ENCODE data around the gene BFSP2.

BFSP2 gene

GRCh38 chr3:133428552-133428951, 28.7 kb downstream of the BFSP2 start:
- no peak for TF ChIP-seq CTCF (IDR thresholded peaks at IDR 0.05; ENCODE audit: insufficient read depth, low read length, missing control alignments)
- CTCF ChIA-PET, result interaction anchor here (9.6 kb wide), 1 partner anchor 387 kb away, joined by 104 read pairs; no protein-coding TSS in a partner anchor
- POLR2A ChIA-PET, result no interaction called here

GRCh38 chr3:133429063-133429462, 29.2 kb downstream of the BFSP2 start:
- no peak for TF ChIP-seq CTCF (IDR thresholded peaks at IDR 0.05; ENCODE audit: insufficient read depth, low read length, missing control alignments)
- ChIA-PET POLR2A (no interaction called here), CTCF (no interaction called here)
- no peak for DNase-seq (ENCODE audit: low read depth, low spot score)
- no peak overlapping the region for H3K4me3 ChIP-seq (ENCODE audit: low read depth, low read length)

More at GRCh38 chr3:133428552-133428951, 28.7 kb downstream of the BFSP2 start:
- DNase-seq (ENCODE audit: low read depth, low spot score), result no peak
- H3K4me3 ChIP-seq (ENCODE audit: low read depth, low read length), result no peak overlapping the region

GRCh38 chr3:133439563-133439962, 39.7 kb downstream of the BFSP2 start:
- no peak overlapping the region for H3K4me3 ChIP-seq (ENCODE audit: low read depth, low read length)
- DNase-seq (ENCODE audit: low read depth, low spot score), result no peak
- no peak for TF ChIP-seq CTCF (IDR thresholded peaks at IDR 0.05; ENCODE audit: insufficient read depth, low read length, missing control alignments)
- POLR2A ChIA-PET, result no interaction called here
- CTCF ChIA-PET, result interaction anchor here (1.1 kb wide), 1 partner anchor 12 kb away, joined by 3 read pairs; no protein-coding TSS in a partner anchor

- ChIA-PET POLR2A (no interaction called here), CTCF (no interaction called here)
- H3K4me3 ChIP-seq (ENCODE audit: low read depth, low read length), result no peak overlapping the region
- no peak for TF ChIP-seq CTCF (IDR thresholded peaks at IDR 0.05; ENCODE audit: insufficient read depth, low read length, missing control alignments)
- no peak for DNase-seq (ENCODE audit: low read depth, low spot score)
These were observed 40.8 kb downstream of the BFSP2 start for GRCh38 chr3:133440652-133441051.

- no peak for DNase-seq (ENCODE audit: low read depth, low spot score)
- POLR2A ChIA-PET, result no interaction called here
- CTCF ChIA-PET, result interaction anchor here (1.7 kb wide), 1 partner anchor 715 kb away, joined by 4 read pairs; no protein-coding TSS in a partner anchor
- no peak overlapping the region for H3K4me3 ChIP-seq (ENCODE audit: low read depth, low read length)
- TF ChIP-seq CTCF (IDR thresholded peaks at IDR 0.05; ENCODE audit: insufficient read depth, low read length, missing control alignments), result no peak
These were observed 42.0 kb downstream of the BFSP2 start for GRCh38 chr3:133441867-133442270.

- DNase-seq (ENCODE audit: low read depth, low spot score), result no peak
- H3K4me3 ChIP-seq (ENCODE audit: low read depth, low read length), result no peak overlapping the region
- no peak for TF ChIP-seq CTCF (IDR thresholded peaks at IDR 0.05; ENCODE audit: insufficient read depth, low read length, missing control alignments)
- CTCF ChIA-PET, result interaction anchor here (1.7 kb wide), 1 partner anchor 716 kb away, joined by 4 read pairs; no protein-coding TSS in a partner anchor
- POLR2A ChIA-PET, result no interaction called here
These were observed 42.7 kb downstream of the BFSP2 start for GRCh38 chr3:133442518-133442917.
